ENCODE data around the gene PLXNC1.

DNA sequence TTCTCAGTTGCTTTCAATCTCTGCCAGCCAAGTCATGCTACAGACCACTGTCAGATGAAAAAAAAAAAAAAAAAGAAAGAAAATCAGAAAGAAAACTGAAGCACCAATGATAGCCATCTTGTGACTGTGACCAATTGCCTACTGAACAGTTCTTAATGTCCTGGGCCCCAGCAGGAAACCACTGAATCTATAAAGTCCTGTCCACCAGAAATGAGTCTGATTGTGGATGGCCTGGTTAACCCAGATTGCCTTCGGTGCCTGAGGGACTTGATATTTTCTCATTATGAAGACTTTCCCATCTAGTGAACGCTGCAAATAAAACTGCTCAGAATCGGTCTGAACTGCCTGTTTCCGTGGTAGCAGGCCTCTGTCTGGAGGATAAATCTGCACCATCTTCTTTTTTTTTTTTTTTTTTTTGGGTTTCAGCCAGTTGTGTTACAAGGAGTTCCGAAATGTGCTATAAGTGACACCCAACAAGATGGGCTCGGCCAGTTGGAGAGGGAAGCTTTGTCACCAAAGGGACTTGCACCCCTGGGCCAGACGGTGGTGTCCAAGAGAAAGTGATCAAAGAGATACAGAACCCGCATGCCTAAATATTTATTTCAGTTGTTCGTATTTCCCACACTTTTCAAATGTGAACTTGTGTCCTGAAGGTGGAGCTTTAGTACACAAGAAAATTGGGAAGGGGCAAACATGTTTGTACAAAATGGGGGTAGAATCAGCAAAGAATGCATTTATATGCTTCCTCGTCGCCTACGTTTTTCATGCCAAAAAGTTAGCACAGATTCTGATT lies 3.0 kb upstream of the PLXNC1 start:
- TF ChIP-seq, protein P1, sequence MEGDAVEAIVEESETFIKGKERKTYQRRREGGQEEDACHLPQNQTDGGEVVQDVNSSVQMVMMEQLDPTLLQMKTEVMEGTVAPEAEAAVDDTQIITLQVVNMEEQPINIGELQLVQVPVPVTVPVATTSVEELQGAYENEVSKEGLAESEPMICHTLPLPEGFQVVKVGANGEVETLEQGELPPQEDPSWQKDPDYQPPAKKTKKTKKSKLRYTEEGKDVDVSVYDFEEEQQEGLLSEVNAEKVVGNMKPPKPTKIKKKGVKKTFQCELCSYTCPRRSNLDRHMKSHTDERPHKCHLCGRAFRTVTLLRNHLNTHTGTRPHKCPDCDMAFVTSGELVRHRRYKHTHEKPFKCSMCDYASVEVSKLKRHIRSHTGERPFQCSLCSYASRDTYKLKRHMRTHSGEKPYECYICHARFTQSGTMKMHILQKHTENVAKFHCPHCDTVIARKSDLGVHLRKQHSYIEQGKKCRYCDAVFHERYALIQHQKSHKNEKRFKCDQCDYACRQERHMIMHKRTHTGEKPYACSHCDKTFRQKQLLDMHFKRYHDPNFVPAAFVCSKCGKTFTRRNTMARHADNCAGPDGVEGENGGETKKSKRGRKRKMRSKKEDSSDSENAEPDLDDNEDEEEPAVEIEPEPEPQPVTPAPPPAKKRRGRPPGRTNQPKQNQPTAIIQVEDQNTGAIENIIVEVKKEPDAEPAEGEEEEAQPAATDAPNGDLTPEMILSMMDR (optimal IDR thresholded peaks at IDR 0.05 in 1 of 3, IDR thresholded peaks at IDR 0.05 in 1 of 3, conservative IDR thresholded peaks at IDR 0.05 in 1 of 3; ENCODE audit: extremely low read depth in 1 of 3, insufficient read depth in 2 of 3, low read length in 3 of 3) = peak in 1 of 3 experiments; percentile 11
- TF ChIP-seq EZH2 (IDR thresholded peaks at IDR 0.05; ENCODE audit: low read length) = no peak
